Breast epithelium (tissue), 3 donors: ENCODE results near the gene ZNF420.

Experiments used
- POLR2A ChIP-seq: fragments of 450-650 bp; IDR thresholded peaks from one replicate; pipeline ENCODE4 v1.6.1; 2016; ENCODE audit warnings: antibody characterized with exemption, mild to moderate bottlenecking, moderate library complexity
- POLR2AphosphoS5 ChIP-seq, 3 donors: sonication (generic); formaldehyde crosslinking; IDR thresholded peaks; one replicate each; pipeline ENCODE4 v1.6.1; 2017; ENCODE audit warnings: antibody characterized with exemption in 3 of 3
- TF ChIP-seq, protein P1 (sequence below), 3 donors: fragments of 450-650 bp; IDR thresholded peaks; one replicate each; pipeline ENCODE4 v1.5.1; 2016 to 2017; ENCODE audit warnings: antibody characterized with exemption in 3 of 3, mild to moderate bottlenecking in 3 of 3, moderate library complexity in 3 of 3

DNA sequence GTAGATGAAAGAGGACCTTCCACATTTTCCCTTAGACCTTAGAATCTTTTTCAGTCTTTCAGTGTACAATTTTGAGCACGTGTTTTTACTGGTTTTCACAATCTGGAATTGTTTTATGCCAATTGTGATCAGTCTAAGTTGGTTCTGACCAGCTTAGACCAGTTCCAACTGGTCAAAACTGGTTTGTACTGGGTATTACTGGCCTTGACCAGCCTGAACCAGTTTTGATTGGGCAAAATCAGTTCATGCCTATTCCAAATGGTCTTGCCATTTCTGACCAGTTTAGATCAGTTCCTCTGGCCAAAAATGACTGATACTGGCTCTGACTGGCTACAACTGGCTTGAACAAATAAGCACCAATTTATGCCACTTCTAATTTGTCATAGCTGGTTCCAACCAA lies 57.9 kb downstream of the ZNF420 start:
- TF ChIP-seq POLR2A = no peak
- TF ChIP-seq, protein P1, sequence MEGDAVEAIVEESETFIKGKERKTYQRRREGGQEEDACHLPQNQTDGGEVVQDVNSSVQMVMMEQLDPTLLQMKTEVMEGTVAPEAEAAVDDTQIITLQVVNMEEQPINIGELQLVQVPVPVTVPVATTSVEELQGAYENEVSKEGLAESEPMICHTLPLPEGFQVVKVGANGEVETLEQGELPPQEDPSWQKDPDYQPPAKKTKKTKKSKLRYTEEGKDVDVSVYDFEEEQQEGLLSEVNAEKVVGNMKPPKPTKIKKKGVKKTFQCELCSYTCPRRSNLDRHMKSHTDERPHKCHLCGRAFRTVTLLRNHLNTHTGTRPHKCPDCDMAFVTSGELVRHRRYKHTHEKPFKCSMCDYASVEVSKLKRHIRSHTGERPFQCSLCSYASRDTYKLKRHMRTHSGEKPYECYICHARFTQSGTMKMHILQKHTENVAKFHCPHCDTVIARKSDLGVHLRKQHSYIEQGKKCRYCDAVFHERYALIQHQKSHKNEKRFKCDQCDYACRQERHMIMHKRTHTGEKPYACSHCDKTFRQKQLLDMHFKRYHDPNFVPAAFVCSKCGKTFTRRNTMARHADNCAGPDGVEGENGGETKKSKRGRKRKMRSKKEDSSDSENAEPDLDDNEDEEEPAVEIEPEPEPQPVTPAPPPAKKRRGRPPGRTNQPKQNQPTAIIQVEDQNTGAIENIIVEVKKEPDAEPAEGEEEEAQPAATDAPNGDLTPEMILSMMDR (IDR thresholded peaks at IDR 0.05) = no peak
- TF ChIP-seq POLR2AphosphoS5 (IDR thresholded peaks at IDR 0.05) = no peak
